ENCODE measurements around the gene TNNI3K.

DNA sequence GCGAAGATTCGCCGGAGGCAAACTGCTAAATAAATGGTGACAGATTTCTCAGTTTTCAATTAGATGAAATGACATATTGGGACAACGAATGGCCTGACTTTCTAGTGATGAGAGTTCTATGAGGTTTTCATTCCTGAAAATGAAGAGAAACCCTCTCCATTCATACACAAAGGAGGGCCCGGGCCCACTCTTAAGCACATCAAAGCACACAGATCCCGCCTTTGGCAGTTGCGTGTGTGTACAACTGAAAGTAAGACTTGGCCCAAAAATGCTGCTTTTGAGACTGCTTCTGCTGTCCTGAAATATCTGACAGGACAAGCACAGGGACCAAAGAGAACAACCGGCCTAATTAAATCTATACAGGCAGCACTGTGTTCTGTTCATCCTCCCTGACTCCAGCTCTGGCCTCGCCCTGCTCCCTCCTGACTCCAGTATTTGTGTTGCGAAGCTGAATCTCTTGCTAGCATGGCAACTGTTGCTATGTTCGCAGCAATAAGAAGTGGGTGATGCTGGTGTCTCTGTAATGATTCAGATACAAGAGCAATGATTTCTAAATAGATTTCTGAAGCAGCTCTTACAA is 269.8 kb downstream of the TNNI3K start:
- no peak for TF ChIP-seq SLC30A9 (CRISPR knock-in tag; IDR thresholded peaks at IDR 0.05)
- TF ChIP-seq, protein P1, sequence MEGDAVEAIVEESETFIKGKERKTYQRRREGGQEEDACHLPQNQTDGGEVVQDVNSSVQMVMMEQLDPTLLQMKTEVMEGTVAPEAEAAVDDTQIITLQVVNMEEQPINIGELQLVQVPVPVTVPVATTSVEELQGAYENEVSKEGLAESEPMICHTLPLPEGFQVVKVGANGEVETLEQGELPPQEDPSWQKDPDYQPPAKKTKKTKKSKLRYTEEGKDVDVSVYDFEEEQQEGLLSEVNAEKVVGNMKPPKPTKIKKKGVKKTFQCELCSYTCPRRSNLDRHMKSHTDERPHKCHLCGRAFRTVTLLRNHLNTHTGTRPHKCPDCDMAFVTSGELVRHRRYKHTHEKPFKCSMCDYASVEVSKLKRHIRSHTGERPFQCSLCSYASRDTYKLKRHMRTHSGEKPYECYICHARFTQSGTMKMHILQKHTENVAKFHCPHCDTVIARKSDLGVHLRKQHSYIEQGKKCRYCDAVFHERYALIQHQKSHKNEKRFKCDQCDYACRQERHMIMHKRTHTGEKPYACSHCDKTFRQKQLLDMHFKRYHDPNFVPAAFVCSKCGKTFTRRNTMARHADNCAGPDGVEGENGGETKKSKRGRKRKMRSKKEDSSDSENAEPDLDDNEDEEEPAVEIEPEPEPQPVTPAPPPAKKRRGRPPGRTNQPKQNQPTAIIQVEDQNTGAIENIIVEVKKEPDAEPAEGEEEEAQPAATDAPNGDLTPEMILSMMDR (IDR thresholded peaks at IDR 0.05 in 2 of 3, conservative IDR thresholded peaks at IDR 0.05 in 1 of 3; ENCODE audit: insufficient read depth in 2 of 3, low read depth in 1 of 3, low read length in 3 of 3), result no peak

Data from K562 (cell line).